Liver (tissue), 3 donors: ENCODE results near the gene LRRC27.

Experiments used
- CTCF ChIP-seq: fragments of 150-350 bp; IDR thresholded peaks from 2 replicates; pipeline ENCODE4 v1.5.1; 2017; ENCODE audit warnings: improper control_type of control experiment, low read depth, low read length; ENCODE audit not compliant: missing input control
- EGR1 ChIP-seq, 2 donors: IDR thresholded peaks; 2 replicates each; pipeline ENCODE4 v1.6.1; 2016 to 2018; ENCODE audit warnings: antibody characterized with exemption in 2 of 2, low read depth in 2 of 2
- GABPA ChIP-seq, 2 donors: IDR thresholded peaks in 1 of 2; conservative IDR thresholded peaks in 1 of 2; 2 replicates each; pipeline ENCODE4 v1.6.1; 2016; ENCODE audit warnings: antibody characterized with exemption in 2 of 2, mild to moderate bottlenecking in 1 of 2, moderate library complexity in 1 of 2
- donor health status: healthy.
- donor health status: healthy.

GRCh38 chr10:132297526-132297925 is 34.5 kb upstream of the LRRC27 start:
- TF ChIP-seq EGR1 (IDR thresholded peaks at IDR 0.05; ENCODE audit: low read depth in 2 of 2) = no peak
- TF ChIP-seq GABPA (IDR thresholded peaks at IDR 0.05 in 1 of 2, conservative IDR thresholded peaks at IDR 0.05 in 1 of 2) = no peak
- TF ChIP-seq CTCF = no peak
